Panc1 (cell line): ENCODE results near the gene ADSS1. TPM values are rescaled to one million over a fixed set of nuclear protein-coding genes. Genes with fewer than 3 reads are reported as not detected.
A peak's percentile ranks its signal among the peaks of the same experiment; 100 is the strongest.

Experiments used
- ATAC-seq: fragments of 200-7000 bp; cut with Tn5 transposase; 2 replicates; pipeline ENCODE4 v1.9.1; 2020; ENCODE audit warnings: mild to moderate bottlenecking, moderate library complexity
- BruUV-seq: library from RNA; stranded (reverse); fragments of 400-500 nt; replicated peaks from 2 replicates; lab custom pipeline; 2021; lab: Mats Ljungman, UMichigan
- CTCF ChIA-PET: fragments of 300-600 bp; sonication (Branson Sonifier 250); formaldehyde crosslinking; loops from one replicate; lab custom pipeline; 2022; ENCODE audit warnings: antibody characterized with exemption; lab: Charles Lee
- POLR2A ChIA-PET: fragments of 300-600 bp; sonication (Branson Sonifier 250); formaldehyde crosslinking; loops from one replicate; lab custom pipeline; 2022; ENCODE audit warnings: antibody characterized with exemption; lab: Charles Lee
- DNase-seq: peaks from one replicate; pipeline ENCODE4 v3.0.0-alpha.2; 2010; ENCODE audit warnings: low read depth, low spot score
- H3K27ac ChIP-seq: 2 replicates; pipeline ENCODE4 v1.5.1; 2011; ENCODE audit warnings: mild to moderate bottlenecking, low read length, inconsistent platforms
- H3K27me3 ChIP-seq: fragments of 200-500 bp; sonication (Bioruptor generic); 2 replicates; pipeline ENCODE4 v1.6.0; 2014; ENCODE audit warnings: low read length, inconsistent platforms; ENCODE audit not compliant: control insufficient read depth, insufficient read depth
- H3K36me3 ChIP-seq: fragments of 200-500 bp; sonication (Bioruptor generic); 2 replicates; pipeline ENCODE4 v1.5.1; 2014; ENCODE audit warnings: inconsistent platforms, mild to moderate bottlenecking, low read length, moderate library complexity; ENCODE audit not compliant: control insufficient read depth, insufficient read depth
- H3K4me1 ChIP-seq: 2 replicates; pipeline ENCODE4 v1.5.1; 2011; ENCODE audit warnings: inconsistent platforms, mild to moderate bottlenecking, low read length, moderate library complexity; ENCODE audit not compliant: control insufficient read depth, insufficient read depth
- H3K4me3 ChIP-seq, 2 experiments: 2 replicates each; pipeline ENCODE4 v1.5.1; 2011 to 2012; ENCODE audit warnings: low read depth in 2 of 2, low read length in 2 of 2, mild to moderate bottlenecking in 2 of 2, inconsistent platforms in 1 of 2, moderate library complexity in 1 of 2
- H3K9me3 ChIP-seq: fragments of 200-500 bp; sonication (Bioruptor generic); 2 replicates; pipeline ENCODE4 v1.5.1; 2014; ENCODE audit warnings: low read depth, mild to moderate bottlenecking, inconsistent platforms, low read length, moderate library complexity; ENCODE audit not compliant: control insufficient read depth, insufficient read depth
- CTCF ChIP-seq: fragments of 450-650 bp; IDR thresholded peaks from 2 replicates; pipeline ENCODE4 v1.5.1; 2017; ENCODE audit warnings: mild to moderate bottlenecking
- POLR2AphosphoS5 ChIP-seq: IDR thresholded peaks from 2 replicates; pipeline ENCODE4 v1.6.1; 2012; ENCODE audit warnings: mild to moderate bottlenecking, low read depth, low read length, moderate library complexity
- REST ChIP-seq, 2 experiments: IDR thresholded peaks; 2 replicates each; pipeline ENCODE4 v1.6.1; 2011 to 2012; ENCODE audit warnings: low read depth in 2 of 2, control low read depth in 1 of 2, low read length in 1 of 2, mild to moderate bottlenecking in 1 of 2, moderate library complexity in 1 of 2; ENCODE audit not compliant: insufficient read depth in 1 of 2
- SIN3A ChIP-seq: IDR thresholded peaks from 2 replicates; pipeline ENCODE4 v1.6.1; 2012; ENCODE audit warnings: low read depth, mild to moderate bottlenecking, low read length, moderate library complexity, borderline replicate concordance; ENCODE audit not compliant: insufficient read depth
- TCF7L2 ChIP-seq: IDR thresholded peaks from 2 replicates; pipeline ENCODE4 v1.6.1; 2011; ENCODE audit warnings: mild to moderate bottlenecking, low read depth, low read length, inconsistent platforms
- in situ Hi-C: cut with HindIII; loops from 2 replicates; pipeline ENCODE4 v1.10.0; 2016; ENCODE audit warnings: low sequenced_read_pairs, low pct_unique_long_range_greater_than_20kb
- intact Hi-C: fragments of 100-400 bp; cut with micrococcal nuclease; formaldehyde crosslinking; loops from one replicate; pipeline ENCODE4 v1.10.0; 2022; ENCODE audit not compliant: unreplicated experiment
- total RNA-seq: library from RNA; stranded (reverse); gene quantifications from one replicate; pipeline ENCODE4 v1.2.1, GENCODE V29; 2021; ENCODE audit not compliant: unreplicated experiment

Gene ADSS1
- total RNA-seq, 1 experiment from 2014 or later: 9.4 TPM

- POLR2A ChIA-PET: no interaction called here
Observed at GRCh38 chr14:104754213-104754851, 30.3 kb downstream of the ADSS1 start.

GRCh38 chr14:104755621-104756020, 31.6 kb downstream of the ADSS1 start:
- Histone ChIP-seq H3K4me3 (no peak overlapping the region), H3K27me3 (no peaks in the 10 kb centered on the region), H3K36me3 (peaks cover 3% of the 10 kb centered on the region; the same call in 1 of the 2 replicates), H3K9me3 (no peaks in the 10 kb centered on the region), H3K27ac (no peak overlapping the region), H3K4me1 (peaks cover 7% of the 10 kb centered on the region)
- TF ChIP-seq REST (IDR thresholded peaks at IDR 0.05; ENCODE audit: insufficient read depth in 1 of 2, low read depth in 2 of 2, low read length in 1 of 2): no peak
- TF ChIP-seq TCF7L2: no peak
- TF ChIP-seq POLR2AphosphoS5: no peak
- no peak for TF ChIP-seq CTCF
- no peak for TF ChIP-seq SIN3A
- BruUV-seq: no TSS peak
- ATAC-seq (no peak), DNase-seq (no peak)
- ChIA-PET POLR2A (no interaction called here), CTCF (no interaction called here)
- in situ Hi-C loops: no loop called here
- intact Hi-C loops: no loop called here

More at GRCh38 chr14:104754213-104754851, 30.3 kb downstream of the ADSS1 start:
- TF ChIP-seq SIN3A (no peak), TCF7L2 (no peak), POLR2AphosphoS5 (no peak), REST (IDR thresholded peaks at IDR 0.05; ENCODE audit: insufficient read depth in 1 of 2, low read depth in 2 of 2, low read length in 1 of 2) (no peak), CTCF (no peak)
- DNase-seq: no peak
- ATAC-seq: no peak
- no peak overlapping the region; the same call in 1 of the 2 replicates for H3K27ac ChIP-seq
- no peaks in the 10 kb centered on the region for H3K9me3 ChIP-seq
- BruUV-seq: TSS peak; percentile 76
- in situ Hi-C loops (no loop called here), intact Hi-C loops (no loop called here)
- peak overlapping the region; percentile 73 to 88 for H3K4me3 ChIP-seq
- peaks cover 3% of the 10 kb centered on the region; the same call in 1 of the 2 replicates for H3K36me3 ChIP-seq
- H3K27me3 ChIP-seq: no peaks in the 10 kb centered on the region
- CTCF ChIA-PET: interaction anchor here (0.6 kb wide), 1 partner anchor 72 kb away, joined by 3 read pairs; no protein-coding TSS in a partner anchor
- H3K4me1 ChIP-seq: peaks cover 14% of the 10 kb centered on the region
